ENCODE measurements around the gene ZDHHC7. TPM values are rescaled to one million over a fixed set of nuclear protein-coding genes. Genes with fewer than 3 reads are reported as not detected.

ZDHHC7 gene
- total RNA-seq, 6 donors from 2014 or later = 77.4 to 112 (median 92.7) TPM

- DNase-seq (peak in 1 of 2 donors; percentile 56), ATAC-seq (ENCODE audit: low FRiP score in 2 of 2) (no peak)
- 57 to 61% methylated on average over 9 to 10 of the region's 10 CpGs for WGBS, 2 donors
These were observed 61.4 kb downstream of the ZDHHC7 start for GRCh38 chr16:84949772-84950436.

DNA sequence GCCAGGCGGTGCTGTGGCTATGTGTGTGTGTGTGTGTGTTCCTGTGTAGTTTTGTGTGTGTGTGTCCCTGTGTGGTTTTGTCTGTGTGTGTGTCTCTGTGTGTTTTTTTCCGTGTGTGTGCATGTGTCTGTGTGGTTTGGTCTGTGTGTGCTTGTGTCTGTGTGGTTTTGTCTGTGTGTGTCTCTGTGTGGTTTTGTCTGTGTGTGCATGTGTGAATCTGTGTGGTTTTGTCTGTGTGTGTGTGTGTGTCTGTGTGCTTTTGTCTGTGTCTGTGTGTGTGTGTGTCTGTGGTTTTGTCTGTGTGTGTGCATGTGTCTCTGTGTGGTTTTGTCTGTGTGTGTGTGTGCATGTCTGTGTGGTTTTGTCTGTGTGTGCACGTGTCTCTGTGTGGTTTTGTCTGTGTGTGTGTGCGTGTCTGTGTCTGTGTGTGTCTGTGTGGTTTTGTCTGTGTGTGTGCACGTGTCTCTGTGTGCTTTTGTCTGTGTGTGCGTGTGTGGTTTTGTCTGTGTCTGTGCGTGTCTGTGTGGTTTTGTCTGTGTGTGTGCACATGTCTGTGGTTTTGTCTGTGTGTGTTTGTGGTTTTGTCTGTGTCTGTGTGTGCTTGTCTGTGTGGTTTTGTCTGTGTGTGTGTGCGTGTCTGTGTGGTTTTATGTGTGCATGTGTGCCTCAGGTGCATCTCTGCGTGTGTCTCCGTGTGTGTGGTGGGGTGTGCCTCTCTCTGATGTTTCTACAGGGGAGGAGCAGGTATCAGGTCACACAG is 62.3 kb downstream of the ZDHHC7 start:
- no peak for DNase-seq
- Histone ChIP-seq H3K27me3 (no peaks in the 10 kb centered on the region), H3K36me3 (no peaks in the 10 kb centered on the region), H3K4me1 (peaks cover 10 to 16% (median 14%) of the 10 kb centered on the region in 4 donors), H3K27ac (no peak overlapping the region), H3K9me3 (no peaks in the 10 kb centered on the region), H3K4me3 (no peak overlapping the region)
- 61 to 63% methylated on average over 10 of the region's 10 CpGs for WGBS, 2 donors
- ATAC-seq (ENCODE audit: low FRiP score in 2 of 2) = no peak
- TF ChIP-seq POLR2AphosphoS5 (IDR thresholded peaks at IDR 0.05) (no peak), EP300 (IDR thresholded peaks at IDR 0.05) (no peak), POLR2A (IDR thresholded peaks at IDR 0.05) (no peak)
- TF ChIP-seq, protein P1, sequence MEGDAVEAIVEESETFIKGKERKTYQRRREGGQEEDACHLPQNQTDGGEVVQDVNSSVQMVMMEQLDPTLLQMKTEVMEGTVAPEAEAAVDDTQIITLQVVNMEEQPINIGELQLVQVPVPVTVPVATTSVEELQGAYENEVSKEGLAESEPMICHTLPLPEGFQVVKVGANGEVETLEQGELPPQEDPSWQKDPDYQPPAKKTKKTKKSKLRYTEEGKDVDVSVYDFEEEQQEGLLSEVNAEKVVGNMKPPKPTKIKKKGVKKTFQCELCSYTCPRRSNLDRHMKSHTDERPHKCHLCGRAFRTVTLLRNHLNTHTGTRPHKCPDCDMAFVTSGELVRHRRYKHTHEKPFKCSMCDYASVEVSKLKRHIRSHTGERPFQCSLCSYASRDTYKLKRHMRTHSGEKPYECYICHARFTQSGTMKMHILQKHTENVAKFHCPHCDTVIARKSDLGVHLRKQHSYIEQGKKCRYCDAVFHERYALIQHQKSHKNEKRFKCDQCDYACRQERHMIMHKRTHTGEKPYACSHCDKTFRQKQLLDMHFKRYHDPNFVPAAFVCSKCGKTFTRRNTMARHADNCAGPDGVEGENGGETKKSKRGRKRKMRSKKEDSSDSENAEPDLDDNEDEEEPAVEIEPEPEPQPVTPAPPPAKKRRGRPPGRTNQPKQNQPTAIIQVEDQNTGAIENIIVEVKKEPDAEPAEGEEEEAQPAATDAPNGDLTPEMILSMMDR (IDR thresholded peaks at IDR 0.05) = no peak

More at GRCh38 chr16:84949772-84950436, 61.4 kb downstream of the ZDHHC7 start:
- H3K9me3 ChIP-seq = no peaks in the 10 kb centered on the region
- no peaks in the 10 kb centered on the region for H3K27me3 ChIP-seq
- H3K4me3 ChIP-seq = no peak overlapping the region
- H3K36me3 ChIP-seq = no peaks in the 10 kb centered on the region
- H3K4me1 ChIP-seq = peaks cover 10 to 16% (median 14%) of the 10 kb centered on the region in 4 donors
- H3K27ac ChIP-seq = no peak overlapping the region
- no peak for TF ChIP-seq EP300 (IDR thresholded peaks at IDR 0.05)
- no peak for TF ChIP-seq POLR2AphosphoS5 (IDR thresholded peaks at IDR 0.05)
- no peak for TF ChIP-seq POLR2A (IDR thresholded peaks at IDR 0.05)
- TF ChIP-seq, protein P1 (IDR thresholded peaks at IDR 0.05) = no peak

- peak in 1 of 2 donors; percentile 17 for ATAC-seq (ENCODE audit: low FRiP score in 2 of 2)
- Histone ChIP-seq H3K4me1 (peaks cover 9 to 14% (median 13%) of the 10 kb centered on the region in 4 donors), H3K27me3 (no peaks in the 10 kb centered on the region), H3K4me3 (no peak overlapping the region), H3K36me3 (no peaks in the 10 kb centered on the region), H3K27ac (no peak overlapping the region), H3K9me3 (no peaks in the 10 kb centered on the region)
- WGBS, 2 donors = 66 to 79% methylated on average over 16 to 27 of the region's 27 CpGs
- DNase-seq = no peak
- TF ChIP-seq POLR2AphosphoS5 (IDR thresholded peaks at IDR 0.05) (no peak), EP300 (IDR thresholded peaks at IDR 0.05) (no peak), POLR2A (IDR thresholded peaks at IDR 0.05) (no peak)
- TF ChIP-seq, protein P1 (IDR thresholded peaks at IDR 0.05) = no peak
These were observed 63.1 kb downstream of the ZDHHC7 start for GRCh38 chr16:84947996-84948850.

DNA sequence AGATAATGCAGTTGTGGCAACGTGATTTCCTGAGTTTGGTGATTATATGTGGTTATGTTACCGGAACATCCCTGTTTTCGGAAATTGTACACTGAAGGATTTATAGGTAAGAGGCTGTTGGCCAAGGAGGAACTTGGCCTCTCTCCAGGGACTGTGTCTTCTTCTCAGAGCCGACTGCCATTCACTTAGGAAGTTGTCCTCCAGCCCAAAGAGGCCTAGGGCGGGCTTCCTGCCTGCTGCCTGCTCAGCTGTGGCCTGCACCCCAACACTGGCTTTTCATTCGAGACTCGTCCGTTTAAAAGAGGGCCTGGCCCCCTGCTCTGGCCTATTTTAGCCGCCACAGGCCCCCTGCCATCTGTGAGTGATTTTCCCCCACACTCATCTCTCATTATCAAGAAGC is 64.3 kb downstream of the ZDHHC7 start:
- DNase-seq = peak in 1 of 2 donors; percentile 71

More for the DNA sequence above, 64.3 kb downstream of the ZDHHC7 start:
- Histone ChIP-seq H3K9me3 (no peaks in the 10 kb centered on the region), H3K27ac (no peak overlapping the region), H3K36me3 (no peaks in the 10 kb centered on the region), H3K27me3 (no peaks in the 10 kb centered on the region), H3K4me3 (no peak overlapping the region), H3K4me1 (peaks cover 0 to 2% (median 1%) of the 10 kb centered on the region in 4 donors)
- TF ChIP-seq POLR2AphosphoS5 (IDR thresholded peaks at IDR 0.05) (no peak), POLR2A (IDR thresholded peaks at IDR 0.05) (no peak), EP300 (IDR thresholded peaks at IDR 0.05) (no peak)
- TF ChIP-seq, protein P1 (IDR thresholded peaks at IDR 0.05) = no peak
- no peak for ATAC-seq (ENCODE audit: low FRiP score in 2 of 2)
- WGBS, 2 donors = 43 to 65% methylated on average over 3 to 9 of the region's 9 CpGs

Measured in upper lobe of left lung (tissue), 6 donors.